Amniotic epithelial cell (primary cell): ENCODE measurements around the gene ANKRD13C.
"Not testable (repeated sequence)": the region's sequence is repeated elsewhere in the genome, so short reads cannot be mapped to it uniquely, and the experiment has no call there.

Experiments used
- DNase-seq: peaks from one replicate; pipeline ENCODE4 v3.0.0-alpha.2; 2010; ENCODE audit warnings: low read depth

The ANKRD13C gene

GRCh38 chr1:70354332-70355110 lies at the start of gene ANKRD13C:
Gene ANKRD13C, minus strand, starts transcription at chr1:70354722. Its CDS starts 314 bp downstream, at chr1:70354408.
- peak; percentile 95 for DNase-seq

- DNase-seq: no peak
These were observed 49.2 kb upstream of the ANKRD13C start for GRCh38 chr1:70403759-70404158.

- DNase-seq: no peak
These were observed 47.5 kb upstream of the ANKRD13C start for GRCh38 chr1:70401974-70402373.

GRCh38 chr1:70400335-70400734 lies 45.8 kb upstream of the ANKRD13C start:
- no peak for DNase-seq

GRCh38 chr1:70397013-70397412 lies 42.5 kb upstream of the ANKRD13C start:
- no peak for DNase-seq

- no peak for DNase-seq
These were observed 42.1 kb upstream of the ANKRD13C start for GRCh38 chr1:70396607-70397006.

- no peak for DNase-seq
These were observed 38.1 kb upstream of the ANKRD13C start for GRCh38 chr1:70392626-70393025.

- peak; percentile 3 for DNase-seq
These were observed 33.0 kb upstream of the ANKRD13C start for GRCh38 chr1:70387507-70387906.

- DNase-seq: no peak
These were observed 31.6 kb upstream of the ANKRD13C start for GRCh38 chr1:70386121-70386520.

GRCh38 chr1:70385477-70385876 lies 31.0 kb upstream of the ANKRD13C start:
- no peak for DNase-seq

- DNase-seq: no peak
These were observed 30.0 kb upstream of the ANKRD13C start for GRCh38 chr1:70384542-70384941.

GRCh38 chr1:70383483-70383882 lies 29.0 kb upstream of the ANKRD13C start:
- DNase-seq: no peak

- no peak for DNase-seq
These were observed 28.2 kb upstream of the ANKRD13C start for GRCh38 chr1:70382682-70383081.

GRCh38 chr1:70376196-70376595 lies 21.7 kb upstream of the ANKRD13C start:
- DNase-seq: no peak

- not testable (repeated sequence) for DNase-seq
These were observed 19.1 kb upstream of the ANKRD13C start for GRCh38 chr1:70373580-70373979.

GRCh38 chr1:70372426-70372825 lies 17.9 kb upstream of the ANKRD13C start:
- no peak for DNase-seq

GRCh38 chr1:70371586-70371985 lies 17.1 kb upstream of the ANKRD13C start:
- DNase-seq: peak; percentile 84

- DNase-seq: not testable (repeated sequence)
These were observed 12.9 kb upstream of the ANKRD13C start for GRCh38 chr1:70367397-70367796.

GRCh38 chr1:70366997-70367396 lies 12.5 kb upstream of the ANKRD13C start:
- not testable (repeated sequence) for DNase-seq

- not testable (repeated sequence) for DNase-seq
These were observed 12.0 kb upstream of the ANKRD13C start for GRCh38 chr1:70366425-70366952.

GRCh38 chr1:70364439-70364838 lies 9.9 kb upstream of the ANKRD13C start:
- no peak for DNase-seq

- DNase-seq: peak; percentile 63
These were observed 7.3 kb upstream of the ANKRD13C start for GRCh38 chr1:70361727-70362398.

- peak; percentile 16 for DNase-seq
These were observed 5.8 kb upstream of the ANKRD13C start for GRCh38 chr1:70360321-70360720.
